ENCODE measurements around the gene ZFR.
"Not testable (repeated sequence)": the region's sequence is repeated elsewhere in the genome, so short reads cannot be mapped to it uniquely, and the experiment has no call there.

ZFR gene

GRCh38 chr5:32413466-32414263 lies 30.9 kb downstream of the ZFR start:
- Mint-ChIP-seq H3K27ac (no peak overlapping the region), H3K9me3 (no peaks in the 10 kb centered on the region), H3K27me3 (no peaks in the 10 kb centered on the region), H3K36me3 (ENCODE audit: low read depth) (peaks cover 98% of the 10 kb centered on the region), H3K4me1 (ENCODE audit: low read depth) (peaks cover 6% of the 10 kb centered on the region), H3K4me3 (no peak overlapping the region)
- intact Hi-C loops (cut with micrococcal nuclease), result no loop called here

- no peaks in the 10 kb centered on the region for H3K27me3 Mint-ChIP-seq
- peaks cover 91% of the 10 kb centered on the region for H3K36me3 Mint-ChIP-seq (ENCODE audit: low read depth)
- peaks cover 6% of the 10 kb centered on the region for H3K4me1 Mint-ChIP-seq (ENCODE audit: low read depth)
- intact Hi-C loops (cut with micrococcal nuclease), result no loop called here
- no peak overlapping the region for H3K4me3 Mint-ChIP-seq
- no peak overlapping the region for H3K27ac Mint-ChIP-seq
- no peaks in the 10 kb centered on the region for H3K9me3 Mint-ChIP-seq
These were observed 33.9 kb downstream of the ZFR start for GRCh38 chr5:32410630-32411029.

- Mint-ChIP-seq H3K4me3 (no peak overlapping the region), H3K27me3 (no peaks in the 10 kb centered on the region), H3K9me3 (no peaks in the 10 kb centered on the region), H3K27ac (no peak overlapping the region), H3K36me3 (ENCODE audit: low read depth) (peaks cover 92% of the 10 kb centered on the region), H3K4me1 (ENCODE audit: low read depth) (no peaks in the 10 kb centered on the region)
- intact Hi-C loops (cut with micrococcal nuclease), result loop anchor here (10.0 kb wide), 1 partner anchor 188 kb away; no protein-coding TSS in a partner anchor
These were observed 37.9 kb downstream of the ZFR start for GRCh38 chr5:32406650-32407049.

GRCh38 chr5:32405507-32405906 lies 39.0 kb downstream of the ZFR start:
- Mint-ChIP-seq H3K27ac (no peak overlapping the region), H3K4me3 (no peak overlapping the region)
- intact Hi-C loops (cut with micrococcal nuclease), result loop anchor here (10.0 kb wide), 1 partner anchor 189 kb away; no protein-coding TSS in a partner anchor

GRCh38 chr5:32403760-32404159 lies 40.8 kb downstream of the ZFR start:
- H3K4me1 Mint-ChIP-seq (ENCODE audit: low read depth), result peaks cover 8% of the 10 kb centered on the region
- intact Hi-C loops (cut with micrococcal nuclease), result loop anchor here (10.0 kb wide), 1 partner anchor 191 kb away; no protein-coding TSS in a partner anchor
- H3K36me3 Mint-ChIP-seq (ENCODE audit: low read depth), result peaks cover 89% of the 10 kb centered on the region
- no peak overlapping the region for H3K4me3 Mint-ChIP-seq
- no peak overlapping the region for H3K27ac Mint-ChIP-seq
- no peaks in the 10 kb centered on the region for H3K9me3 Mint-ChIP-seq
- no peaks in the 10 kb centered on the region for H3K27me3 Mint-ChIP-seq

More at GRCh38 chr5:32405507-32405906, 39.0 kb downstream of the ZFR start:
- peaks cover under 1% of the 10 kb centered on the region for H3K4me1 Mint-ChIP-seq (ENCODE audit: low read depth)
- peaks cover 89% of the 10 kb centered on the region for H3K36me3 Mint-ChIP-seq (ENCODE audit: low read depth)
- no peaks in the 10 kb centered on the region for H3K27me3 Mint-ChIP-seq
- no peaks in the 10 kb centered on the region for H3K9me3 Mint-ChIP-seq

- no peaks in the 10 kb centered on the region for H3K9me3 Mint-ChIP-seq
- no peak overlapping the region for H3K4me3 Mint-ChIP-seq
- no peaks in the 10 kb centered on the region for H3K27me3 Mint-ChIP-seq
- intact Hi-C loops (cut with micrococcal nuclease), result loop anchor here (10.0 kb wide), 1 partner anchor 194 kb away; no protein-coding TSS in a partner anchor
- peaks cover 8% of the 10 kb centered on the region for H3K4me1 Mint-ChIP-seq (ENCODE audit: low read depth)
- peaks cover 95% of the 10 kb centered on the region for H3K36me3 Mint-ChIP-seq (ENCODE audit: low read depth)
- H3K27ac Mint-ChIP-seq, result peak overlapping the region; percentile 50
These were observed 44.1 kb downstream of the ZFR start for GRCh38 chr5:32400401-32400800.

- H3K4me3 Mint-ChIP-seq; H3K4me1 Mint-ChIP-seq (ENCODE audit: low read depth); intact Hi-C loops (cut with micrococcal nuclease); H3K9me3 Mint-ChIP-seq; H3K27me3 Mint-ChIP-seq; H3K27ac Mint-ChIP-seq: not testable (repeated sequence)
- H3K36me3 Mint-ChIP-seq (ENCODE audit: low read depth), result peaks cover 94% of the 10 kb centered on the region
These were observed 45.8 kb downstream of the ZFR start for GRCh38 chr5:32398754-32399153.

GRCh38 chr5:32394981-32395380 lies 49.6 kb downstream of the ZFR start:
- Mint-ChIP-seq H3K27me3 (no peaks in the 10 kb centered on the region), H3K36me3 (ENCODE audit: low read depth) (peaks cover 94% of the 10 kb centered on the region), H3K4me3 (no peak overlapping the region), H3K27ac (no peak overlapping the region), H3K9me3 (no peaks in the 10 kb centered on the region), H3K4me1 (ENCODE audit: low read depth) (peaks cover 11% of the 10 kb centered on the region)
- intact Hi-C loops (cut with micrococcal nuclease), result loop anchor here (2.0 to 5.0 kb wide), 2 partner anchors 14 to 843 kb away; no protein-coding TSS in a partner anchor

GRCh38 chr5:32392039-32392438 lies 52.5 kb downstream of the ZFR start:
- Mint-ChIP-seq H3K36me3 (ENCODE audit: low read depth) (peaks cover 89% of the 10 kb centered on the region), H3K9me3 (no peaks in the 10 kb centered on the region), H3K27me3 (no peaks in the 10 kb centered on the region), H3K4me1 (ENCODE audit: low read depth) (peaks cover 23% of the 10 kb centered on the region), H3K27ac (no peak overlapping the region), H3K4me3 (no peak overlapping the region)
- intact Hi-C loops (cut with micrococcal nuclease), result loop anchor here (5.0 kb wide), 1 partner anchor 840 kb away; no protein-coding TSS in a partner anchor

- H3K4me3 Mint-ChIP-seq, result no peak overlapping the region
- intact Hi-C loops (cut with micrococcal nuclease), result loop anchor here (5.0 kb wide), 1 partner anchor 839 kb away; no protein-coding TSS in a partner anchor
- no peaks in the 10 kb centered on the region for H3K9me3 Mint-ChIP-seq
- no peaks in the 10 kb centered on the region for H3K27me3 Mint-ChIP-seq
- H3K36me3 Mint-ChIP-seq (ENCODE audit: low read depth), result peaks cover 87% of the 10 kb centered on the region
- H3K27ac Mint-ChIP-seq, result no peak overlapping the region
- peaks cover 23% of the 10 kb centered on the region for H3K4me1 Mint-ChIP-seq (ENCODE audit: low read depth)
These were observed 53.5 kb downstream of the ZFR start for GRCh38 chr5:32390819-32391591.

- H3K9me3 Mint-ChIP-seq, result no peaks in the 10 kb centered on the region
- H3K27me3 Mint-ChIP-seq, result no peaks in the 10 kb centered on the region
- intact Hi-C loops (cut with micrococcal nuclease), result no loop called here
- peak overlapping the region; percentile 53 for H3K27ac Mint-ChIP-seq
- peaks cover 84% of the 10 kb centered on the region for H3K36me3 Mint-ChIP-seq (ENCODE audit: low read depth)
- no peak overlapping the region for H3K4me3 Mint-ChIP-seq
- peaks cover 23% of the 10 kb centered on the region for H3K4me1 Mint-ChIP-seq (ENCODE audit: low read depth)
These were observed 56.0 kb downstream of the ZFR start for GRCh38 chr5:32388432-32389129.

- intact Hi-C loops (cut with micrococcal nuclease), result no loop called here
- H3K27me3 Mint-ChIP-seq, result no peaks in the 10 kb centered on the region
These were observed 56.7 kb downstream of the ZFR start for GRCh38 chr5:32387841-32388240.

GRCh38 chr5:32387211-32387610 lies 57.3 kb downstream of the ZFR start:
- H3K36me3 Mint-ChIP-seq (ENCODE audit: low read depth), result peaks cover 82% of the 10 kb centered on the region
- H3K9me3 Mint-ChIP-seq, result no peaks in the 10 kb centered on the region
- no peak overlapping the region for H3K27ac Mint-ChIP-seq
- peaks cover 23% of the 10 kb centered on the region for H3K4me1 Mint-ChIP-seq (ENCODE audit: low read depth)
- H3K4me3 Mint-ChIP-seq, result no peak overlapping the region
- H3K27me3 Mint-ChIP-seq, result no peaks in the 10 kb centered on the region
- intact Hi-C loops (cut with micrococcal nuclease), result no loop called here

More at GRCh38 chr5:32387841-32388240, 56.7 kb downstream of the ZFR start:
- peaks cover 23% of the 10 kb centered on the region for H3K4me1 Mint-ChIP-seq (ENCODE audit: low read depth)
- no peak overlapping the region for H3K4me3 Mint-ChIP-seq
- no peak overlapping the region for H3K27ac Mint-ChIP-seq
- H3K9me3 Mint-ChIP-seq, result no peaks in the 10 kb centered on the region
- H3K36me3 Mint-ChIP-seq (ENCODE audit: low read depth), result peaks cover 84% of the 10 kb centered on the region
